ENCODE measurements around the gene PRRG2.
A peak's percentile ranks its signal among the peaks of the same experiment; 100 is the strongest.

PRRG2 gene

GRCh38 chr19:49557641-49558325, 23.3 kb upstream of the PRRG2 start:
- no peak for DNase-seq

- DNase-seq, result peak in 1 of 4 experiments; percentile 28
Observed at GRCh38 chr19:49558591-49558990, 22.5 kb upstream of the PRRG2 start.

- DNase-seq, result no peak
Observed at GRCh38 chr19:49559443-49559842, 21.7 kb upstream of the PRRG2 start.

- peak in 1 of 4 experiments; percentile 15 for DNase-seq
Observed at GRCh38 chr19:49559928-49560327, 21.2 kb upstream of the PRRG2 start.

- peak in 1 of 4 experiments; percentile 27 for DNase-seq
Observed at GRCh38 chr19:49560358-49560900, 20.7 kb upstream of the PRRG2 start.

- DNase-seq, result no peak
Observed at GRCh38 chr19:49564616-49565045, 16.5 kb upstream of the PRRG2 start.

- DNase-seq, result peak in 1 of 4 experiments; percentile 20
Observed at GRCh38 chr19:49565261-49565660, 15.9 kb upstream of the PRRG2 start.

GRCh38 chr19:49566302-49566701, 14.8 kb upstream of the PRRG2 start:
- DNase-seq, result no peak

- peak in 2 of 4 experiments; percentile 30 to 40 for DNase-seq
Observed at GRCh38 chr19:49567861-49568441, 13.2 kb upstream of the PRRG2 start.

GRCh38 chr19:49570138-49570856, 10.8 kb upstream of the PRRG2 start:
- peak in 2 of 4 experiments; percentile 16 to 37 for DNase-seq

- peak in 1 of 4 experiments; percentile 17 for DNase-seq
Observed at GRCh38 chr19:49570997-49571676, 10.0 kb upstream of the PRRG2 start.

GRCh38 chr19:49573009-49573408, 8.1 kb upstream of the PRRG2 start:
- no peak for DNase-seq

- DNase-seq, result no peak
Observed at GRCh38 chr19:49573425-49573824, 7.7 kb upstream of the PRRG2 start.

GRCh38 chr19:49574206-49574755, 6.8 kb upstream of the PRRG2 start:
- DNase-seq, result no peak

GRCh38 chr19:49579193-49579592, 1.9 kb upstream of the PRRG2 start:
- DNase-seq, result no peak

- no peak for DNase-seq
Observed at GRCh38 chr19:49579947-49580263, 1.2 kb upstream of the PRRG2 start.

- DNase-seq, result peak; percentile 81 to 92 (median 89)
Observed at GRCh38 chr19:49580264-49581006, 681 bp upstream of the PRRG2 start, which contains the start of gene NOSIP. Gene NOSIP, minus strand, starts transcription at chr19:49580556. Its CDS starts 19,865 bp downstream, at chr19:49560691.

- no peak for DNase-seq
Observed at GRCh38 chr19:49583239-49583638, 2.1 kb downstream of the PRRG2 start.

- DNase-seq, result no peak
Observed at GRCh38 chr19:49585023-49585422, 3.9 kb downstream of the PRRG2 start.

GRCh38 chr19:49587227-49587626, 6.1 kb downstream of the PRRG2 start:
- no peak for DNase-seq

- no peak for DNase-seq
Observed at GRCh38 chr19:49588365-49589122, 7.4 kb downstream of the PRRG2 start.
